Ectodermal cell (in vitro differentiated cells): ENCODE measurements around the gene RGL3.

ENCODE experiments used
- H3K27ac ChIP-seq: 2 replicates; pipeline ENCODE4 v1.7.0; 2013; ENCODE audit warnings: mild to moderate bottlenecking, low read depth, low read length; ENCODE audit not compliant: insufficient read depth, poor library complexity, severe bottlenecking
- H3K27me3 ChIP-seq: 2 replicates; pipeline ENCODE4 v1.7.0; 2013; ENCODE audit warnings: mild to moderate bottlenecking, low read length; ENCODE audit not compliant: insufficient read depth, control insufficient read depth, poor library complexity, severe bottlenecking
- H3K36me3 ChIP-seq: one replicate; pipeline ENCODE4 v1.7.0; 2013; ENCODE audit warnings: low read length; ENCODE audit not compliant: control insufficient read depth, insufficient read depth
- H3K4me1 ChIP-seq: one replicate; pipeline ENCODE4 v1.7.0; 2013; ENCODE audit warnings: low read length; ENCODE audit not compliant: control insufficient read depth, insufficient read depth
- H3K4me3 ChIP-seq: 2 replicates; pipeline ENCODE4 v1.7.0; 2013; ENCODE audit warnings: low read depth, low read length, control low read depth; ENCODE audit not compliant: insufficient read depth
- H3K9me3 ChIP-seq: 2 replicates; pipeline ENCODE4 v1.7.0; 2013; ENCODE audit warnings: mild to moderate bottlenecking, low read length, moderate library complexity; ENCODE audit not compliant: control insufficient read depth
- WGBS, 2 experiments: methylation state at CpG; one replicate each; pipeline ENCODE4 v1.1.7; 2013; ENCODE audit warnings: missing lambda C conversion rate in 2 of 2; 5-methylcytosine and 5-hydroxymethylcytosine counted together

The RGL3 gene

GRCh38 chr19:11404588-11405222, 14.4 kb downstream of the RGL3 start:
- Histone ChIP-seq H3K27me3 (peaks cover 9% of the 10 kb centered on the region), H3K27ac (no peak overlapping the region), H3K4me1 (no peaks in the 10 kb centered on the region), H3K36me3 (no peaks in the 10 kb centered on the region), H3K9me3 (no peaks in the 10 kb centered on the region), H3K4me3 (no peak overlapping the region)
- 72 to 81% methylated on average over 9 of the region's 9 CpGs for WGBS, 2 experiments

GRCh38 chr19:11401808-11402543, 17.1 kb downstream of the RGL3 start:
- Histone ChIP-seq H3K36me3 (no peaks in the 10 kb centered on the region), H3K4me3 (no peak overlapping the region), H3K27me3 (peaks cover 9% of the 10 kb centered on the region), H3K9me3 (no peaks in the 10 kb centered on the region), H3K4me1 (no peaks in the 10 kb centered on the region), H3K27ac (no peak overlapping the region)
- WGBS, 2 experiments = 88 to 91% methylated on average over 9 of the region's 9 CpGs

DNA sequence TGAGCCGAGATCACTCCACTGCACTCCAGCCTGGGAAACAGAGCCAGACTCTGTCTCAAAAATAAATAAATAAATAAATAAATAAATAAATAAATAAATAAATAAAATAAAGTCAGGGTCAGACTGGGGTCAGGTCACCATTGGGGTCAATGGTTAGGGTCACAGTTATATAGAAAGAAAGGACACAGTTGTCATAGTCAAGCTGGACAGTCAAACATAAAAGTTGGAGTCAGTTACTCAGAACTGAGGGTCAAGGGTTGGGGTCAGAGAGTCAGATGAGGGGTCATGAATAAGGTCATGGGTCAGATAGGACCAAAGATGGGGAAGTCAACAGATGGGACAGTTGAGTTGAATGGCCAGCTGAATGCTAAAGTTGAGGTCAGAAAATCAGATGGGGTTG, 18.3 kb downstream of the RGL3 start:
- H3K27ac ChIP-seq = no peak overlapping the region
- 83 to 94% methylated on average over 1 of the region's 1 CpG for WGBS, 2 experiments

GRCh38 chr19:11399667-11400066, 19.4 kb downstream of the RGL3 start:
- Histone ChIP-seq H3K4me1 (no peaks in the 10 kb centered on the region), H3K36me3 (no peaks in the 10 kb centered on the region), H3K4me3 (no peak overlapping the region), H3K27me3 (no peaks in the 10 kb centered on the region), H3K9me3 (no peaks in the 10 kb centered on the region), H3K27ac (no peak overlapping the region)
- 94 to 96% methylated on average over 9 of the region's 9 CpGs for WGBS, 2 experiments

More for the DNA sequence above, 18.3 kb downstream of the RGL3 start:
- H3K4me1 ChIP-seq = no peaks in the 10 kb centered on the region
- H3K27me3 ChIP-seq = peaks cover under 1% of the 10 kb centered on the region
- H3K36me3 ChIP-seq = no peaks in the 10 kb centered on the region
- no peaks in the 10 kb centered on the region for H3K9me3 ChIP-seq
- H3K4me3 ChIP-seq = no peak overlapping the region

GRCh38 chr19:11397089-11397610, 22.0 kb downstream of the RGL3 start:
- no peaks in the 10 kb centered on the region for H3K27me3 ChIP-seq
- H3K9me3 ChIP-seq = no peaks in the 10 kb centered on the region

DNA sequence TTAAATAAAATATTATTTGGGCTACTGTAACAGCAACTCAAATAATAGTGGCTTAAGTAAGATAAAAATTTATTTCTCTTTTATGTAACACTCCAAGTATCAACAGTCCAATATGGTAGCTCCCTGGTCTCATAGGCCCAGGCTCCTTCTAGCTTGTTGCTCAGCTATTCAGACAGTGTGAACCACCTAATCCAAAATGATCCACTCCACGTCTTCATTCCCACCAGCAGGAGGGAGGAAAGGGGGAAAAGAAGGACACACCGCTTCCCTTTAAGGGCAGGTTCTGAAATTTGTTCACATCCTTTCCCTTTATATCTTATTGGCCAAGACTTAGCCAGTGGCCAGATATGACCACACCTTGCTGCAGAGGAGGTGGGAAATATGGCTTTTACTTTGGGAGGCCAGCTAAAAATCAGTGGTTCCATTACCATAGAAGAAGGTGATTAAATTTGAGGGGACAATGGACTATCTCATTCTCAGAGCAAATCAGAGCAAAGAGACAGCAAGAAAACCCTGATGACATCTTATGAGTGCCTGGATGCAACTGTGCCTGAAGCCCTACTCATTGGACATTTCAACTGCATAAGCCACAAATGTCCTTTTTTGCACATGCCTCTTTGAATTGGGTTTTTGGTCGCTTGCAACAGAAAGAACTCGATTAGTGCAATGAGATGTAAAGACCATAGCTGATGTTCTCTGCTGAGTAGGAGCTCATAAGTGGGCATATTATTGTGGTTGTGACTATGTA, 28.0 kb downstream of the RGL3 start:
- Histone ChIP-seq H3K27ac (no peak overlapping the region), H3K9me3 (no peaks in the 10 kb centered on the region), H3K4me3 (no peak overlapping the region), H3K36me3 (no peaks in the 10 kb centered on the region), H3K27me3 (no peaks in the 10 kb centered on the region), H3K4me1 (no peaks in the 10 kb centered on the region)
- WGBS, 2 experiments = 82 to 92% methylated on average over 3 to 4 of the region's 4 CpGs

More at GRCh38 chr19:11397089-11397610, 22.0 kb downstream of the RGL3 start:
- Histone ChIP-seq H3K4me1 (no peaks in the 10 kb centered on the region), H3K4me3 (no peak overlapping the region), H3K27ac (no peak overlapping the region), H3K36me3 (no peaks in the 10 kb centered on the region)
- WGBS, 2 experiments = 87 to 91% methylated on average over 22 of the region's 22 CpGs

DNA sequence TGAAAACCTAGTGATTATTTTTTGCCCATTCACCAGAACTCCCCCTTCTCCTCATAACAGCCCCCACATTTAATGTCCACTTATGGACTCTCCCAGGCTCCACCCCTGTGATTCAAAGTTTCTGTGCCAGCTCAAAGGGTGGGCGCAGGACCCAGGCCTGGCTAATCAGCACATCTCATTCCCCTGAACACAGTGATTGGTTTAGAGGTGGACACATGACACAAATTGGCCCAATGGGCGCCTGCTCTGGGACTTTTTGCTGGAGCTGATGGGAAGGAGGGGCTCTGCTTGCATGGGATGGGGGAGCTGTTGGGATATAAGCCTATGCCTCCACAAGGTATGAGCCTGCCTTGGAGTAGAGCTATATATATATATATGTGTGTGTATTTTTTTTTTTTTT, 28.8 kb downstream of the RGL3 start:
- no peaks in the 10 kb centered on the region for H3K4me1 ChIP-seq
- no peaks in the 10 kb centered on the region for H3K27me3 ChIP-seq
- H3K36me3 ChIP-seq = no peaks in the 10 kb centered on the region
- H3K27ac ChIP-seq = no peak overlapping the region
- no peaks in the 10 kb centered on the region for H3K9me3 ChIP-seq
- 87 to 95% methylated on average over 2 of the region's 2 CpGs for WGBS, 2 experiments
- no peak overlapping the region for H3K4me3 ChIP-seq

GRCh38 chr19:11387162-11388034, 31.7 kb downstream of the RGL3 start:
- H3K36me3 ChIP-seq = no peaks in the 10 kb centered on the region
- peaks cover 20% of the 10 kb centered on the region for H3K27me3 ChIP-seq
- no peak overlapping the region for H3K27ac ChIP-seq
- 90% methylated on average over 19 of the region's 19 CpGs for WGBS, 2 experiments
- H3K4me3 ChIP-seq = no peak overlapping the region
- H3K4me1 ChIP-seq = peaks cover 7% of the 10 kb centered on the region
- H3K9me3 ChIP-seq = no peaks in the 10 kb centered on the region

GRCh38 chr19:11384778-11385129, 34.4 kb downstream of the RGL3 start:
- no peaks in the 10 kb centered on the region for H3K36me3 ChIP-seq
- 91 to 95% methylated on average over 5 of the region's 5 CpGs for WGBS, 2 experiments
- H3K27me3 ChIP-seq = peaks cover 27% of the 10 kb centered on the region
- H3K4me1 ChIP-seq = peaks cover 7% of the 10 kb centered on the region
- H3K9me3 ChIP-seq = no peaks in the 10 kb centered on the region
- no peak overlapping the region for H3K4me3 ChIP-seq
- H3K27ac ChIP-seq = no peak overlapping the region
